Body of pancreas (tissue), 4 donors: ENCODE data around the gene CTNNA2. TPM values are rescaled to one million over a fixed set of nuclear protein-coding genes. Genes with fewer than 3 reads are reported as not detected.

Experiments
- ATAC-seq: fragments of 150-250 bp; one replicate; pipeline ENCODE4 v1.9.1; 2016
- DNase-seq, 4 donors: peaks; one replicate each; pipeline ENCODE4 v3.0.0-alpha.2; 2019
- H3K27ac ChIP-seq, 4 donors: fragments of 200-600 bp; sonication (generic); 1 replicate in 3 of 4; 2 replicates in 1 of 4; pipeline versions ENCODE4 v1.5.1 to v1.6.1; 2016 to 2019; ENCODE audit warnings: mild to moderate bottlenecking in 1 of 4, mixed read lengths in 1 of 4, moderate library complexity in 1 of 4
- H3K27me3 ChIP-seq, 2 donors: fragments of 200-600 bp; sonication (generic); one replicate each; pipeline ENCODE4 v1.6.0; 2016; ENCODE audit warnings: mild to moderate bottlenecking in 1 of 2
- H3K36me3 ChIP-seq, 2 donors: fragments of 200-600 bp; sonication (generic); replicated peaks in 1 of 2; 2 replicates each; pipeline ENCODE4 v1.5.1; 2016; ENCODE audit warnings: low read depth in 2 of 2; ENCODE audit not compliant: insufficient read depth in 1 of 2
- H3K4me1 ChIP-seq: fragments of 200-600 bp; sonication (generic); one replicate; pipeline ENCODE4 v1.6.0; 2016
- H3K4me3 ChIP-seq, 2 donors: fragments of 200-600 bp; sonication (generic); 1 replicate in 1 of 2; 2 replicates in 1 of 2; pipeline ENCODE4 v1.5.1; 2016 to 2019
- H3K9me3 ChIP-seq, 3 donors: fragments of 200-600 bp; sonication (generic); 1 replicate in 2 of 3; 2 replicates in 1 of 3; pipeline ENCODE4 v1.5.1; 2016
- POLR2A ChIP-seq, 3 donors: fragments of 450-650 bp; IDR thresholded peaks; one replicate each; pipeline ENCODE4 v1.6.1; 2016; ENCODE audit warnings: antibody characterized with exemption in 3 of 3, mild to moderate bottlenecking in 2 of 3
- WGBS, 2 donors: methylation state at CpG; one replicate each; pipeline ENCODE4 v1.1.5; 2017; 5-methylcytosine and 5-hydroxymethylcytosine counted together
- intact Hi-C: fragments of 100-400 bp; cut with DNase I; formaldehyde crosslinking; loops from one replicate; pipeline ENCODE4 v1.15.1; 2023
- total RNA-seq, 2 donors: library from RNA; depleted of rRNA; stranded (reverse); fragments of >200 nt; gene quantifications; one replicate each; pipeline ENCODE4 v1.1.0, GENCODE V29; 2016
- TF ChIP-seq, protein P1 (sequence below), 7 experiments: fragments of 450-650 bp in 4 of 7; fragments of 200-600 bp in 3 of 7; sonication (generic) in 3 of 7; IDR thresholded peaks; one replicate each; pipeline ENCODE4 v1.5.1; 2016 to 2019; ENCODE audit warnings: antibody characterized with exemption in 7 of 7

The CTNNA2 gene
- total RNA-seq, 2 donors from 2014 or later = 0.52 to 29.3 TPM

DNA sequence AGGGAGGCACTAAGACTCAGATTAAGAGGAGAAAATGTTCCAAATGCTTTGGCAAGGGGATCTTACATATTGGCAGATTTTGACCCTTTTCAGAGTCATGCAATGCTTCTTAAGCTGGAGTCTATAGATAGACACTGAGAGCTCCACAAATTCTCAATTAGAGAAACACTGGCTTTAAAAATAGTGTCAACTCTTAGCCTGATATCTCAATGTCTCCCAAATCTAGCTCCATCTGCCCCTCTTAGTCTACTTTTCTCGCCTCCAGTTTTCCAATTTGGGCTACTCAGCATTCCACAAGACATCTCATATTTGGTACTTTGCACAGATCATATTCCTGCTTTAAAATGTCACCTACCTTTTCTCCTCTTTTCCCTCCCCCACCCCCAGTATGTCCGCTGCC is 559.1 kb downstream of the CTNNA2 start:
- intact Hi-C loops = no loop called here
- Histone ChIP-seq H3K27ac (no peak overlapping the region), H3K9me3 (no peaks in the 10 kb centered on the region), H3K4me3 (no peak overlapping the region), H3K36me3 (no peaks in the 10 kb centered on the region), H3K27me3 (no peaks in the 10 kb centered on the region), H3K4me1 (no peaks in the 10 kb centered on the region)
- WGBS, 2 donors = 54 to 67% methylated on average over 2 of the region's 2 CpGs
- ATAC-seq (no peak), DNase-seq (no peak)
- no peak for TF ChIP-seq POLR2A (IDR thresholded peaks at IDR 0.05)
- TF ChIP-seq, protein P1, sequence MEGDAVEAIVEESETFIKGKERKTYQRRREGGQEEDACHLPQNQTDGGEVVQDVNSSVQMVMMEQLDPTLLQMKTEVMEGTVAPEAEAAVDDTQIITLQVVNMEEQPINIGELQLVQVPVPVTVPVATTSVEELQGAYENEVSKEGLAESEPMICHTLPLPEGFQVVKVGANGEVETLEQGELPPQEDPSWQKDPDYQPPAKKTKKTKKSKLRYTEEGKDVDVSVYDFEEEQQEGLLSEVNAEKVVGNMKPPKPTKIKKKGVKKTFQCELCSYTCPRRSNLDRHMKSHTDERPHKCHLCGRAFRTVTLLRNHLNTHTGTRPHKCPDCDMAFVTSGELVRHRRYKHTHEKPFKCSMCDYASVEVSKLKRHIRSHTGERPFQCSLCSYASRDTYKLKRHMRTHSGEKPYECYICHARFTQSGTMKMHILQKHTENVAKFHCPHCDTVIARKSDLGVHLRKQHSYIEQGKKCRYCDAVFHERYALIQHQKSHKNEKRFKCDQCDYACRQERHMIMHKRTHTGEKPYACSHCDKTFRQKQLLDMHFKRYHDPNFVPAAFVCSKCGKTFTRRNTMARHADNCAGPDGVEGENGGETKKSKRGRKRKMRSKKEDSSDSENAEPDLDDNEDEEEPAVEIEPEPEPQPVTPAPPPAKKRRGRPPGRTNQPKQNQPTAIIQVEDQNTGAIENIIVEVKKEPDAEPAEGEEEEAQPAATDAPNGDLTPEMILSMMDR (IDR thresholded peaks at IDR 0.05) = no peak

DNA sequence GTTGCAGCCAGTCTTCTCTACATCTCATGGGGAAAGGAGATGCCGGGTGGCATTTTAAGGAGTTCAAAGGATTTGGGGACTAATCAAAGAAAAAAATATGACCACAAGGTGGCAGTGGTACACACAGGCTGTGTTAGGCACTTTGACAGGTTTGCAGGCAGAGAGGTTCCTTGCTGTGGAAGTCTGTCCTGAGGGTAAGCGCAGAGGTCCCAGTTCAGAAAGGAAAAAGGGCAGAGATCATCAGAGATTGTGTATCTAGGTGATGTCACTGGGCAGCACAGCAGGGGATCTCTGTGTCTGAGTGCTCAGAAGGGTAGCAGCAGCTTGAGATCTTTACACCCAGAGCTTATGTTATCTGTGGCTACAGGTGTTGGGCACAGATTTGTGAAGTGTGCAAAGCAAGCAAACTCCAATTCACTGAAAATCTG is 560.3 kb downstream of the CTNNA2 start:
- Histone ChIP-seq H3K9me3 (no peaks in the 10 kb centered on the region), H3K27ac (no peak overlapping the region), H3K4me1 (no peaks in the 10 kb centered on the region), H3K36me3 (no peaks in the 10 kb centered on the region), H3K4me3 (no peak overlapping the region), H3K27me3 (no peaks in the 10 kb centered on the region)
- intact Hi-C loops = no loop called here
- DNase-seq (peak; percentile 22 to 48 (median 38)), ATAC-seq (no peak)
- TF ChIP-seq, protein P1 (IDR thresholded peaks at IDR 0.05) = peak; percentile 40 to 67 (median 62)
- no peak for TF ChIP-seq POLR2A (IDR thresholded peaks at IDR 0.05)
- WGBS, 2 donors = 5 to 15% methylated on average over 2 of the region's 2 CpGs

DNA sequence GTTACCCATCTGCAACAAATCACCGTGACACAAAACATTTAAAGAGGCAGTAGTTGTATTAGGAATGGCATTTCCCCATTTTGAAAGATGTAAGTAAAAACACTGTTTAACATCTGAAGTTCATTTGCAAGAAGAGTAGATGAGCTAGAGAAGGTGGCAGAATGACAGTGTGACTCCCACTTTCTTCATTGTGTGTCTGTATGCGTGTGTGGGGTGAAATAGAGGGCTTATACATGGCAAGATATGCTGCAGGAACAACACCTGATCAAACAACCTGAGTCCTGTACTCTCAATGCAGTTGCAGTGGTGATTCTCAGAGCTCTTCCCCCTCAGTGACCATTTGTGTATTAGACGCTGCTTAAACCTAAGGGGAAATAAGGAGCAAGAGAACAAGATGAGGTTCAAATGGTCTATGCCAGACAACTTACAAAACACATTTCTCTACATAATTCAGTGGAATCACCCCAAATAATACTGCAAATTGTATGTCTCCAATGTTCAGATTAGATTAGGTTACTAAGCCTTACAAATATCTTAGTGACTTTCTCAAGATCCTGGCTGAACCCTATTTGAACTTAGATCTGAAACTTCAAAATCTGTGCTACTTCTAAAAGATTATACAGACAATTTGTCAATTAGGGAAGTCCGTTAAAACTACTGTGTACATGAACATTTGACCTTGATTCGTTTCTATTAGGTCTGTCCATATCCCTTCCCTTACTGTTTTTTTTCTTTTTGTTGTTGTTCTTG is 561.6 kb downstream of the CTNNA2 start:
- Histone ChIP-seq H3K9me3 (no peaks in the 10 kb centered on the region), H3K27ac (no peak overlapping the region), H3K4me3 (no peak overlapping the region), H3K36me3 (no peaks in the 10 kb centered on the region), H3K27me3 (no peaks in the 10 kb centered on the region), H3K4me1 (no peaks in the 10 kb centered on the region)
- 42 to 43% methylated on average over 5 of the region's 5 CpGs for WGBS, 2 donors
- ATAC-seq (no peak), DNase-seq (no peak)
- TF ChIP-seq POLR2A (IDR thresholded peaks at IDR 0.05) = no peak
- TF ChIP-seq, protein P1 (IDR thresholded peaks at IDR 0.05) = no peak
- intact Hi-C loops = no loop called here

DNA sequence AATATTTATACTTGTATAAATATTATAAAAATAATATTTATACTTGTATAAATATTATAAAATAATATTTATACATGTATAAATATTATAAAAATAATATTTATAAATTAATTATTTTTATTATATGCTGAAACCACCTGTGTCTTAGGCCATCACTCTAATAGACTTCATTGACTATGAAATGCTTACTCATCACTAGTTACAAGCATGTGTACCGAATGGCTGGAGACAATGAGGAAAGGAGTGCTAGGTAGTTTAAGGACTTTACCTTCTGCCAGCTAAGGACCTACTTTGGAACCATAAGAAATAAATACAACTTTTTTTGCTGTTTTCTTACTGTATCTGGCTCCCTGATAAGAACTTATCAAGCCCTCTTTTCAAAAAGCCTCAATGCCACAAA is 562.9 kb downstream of the CTNNA2 start:
- Histone ChIP-seq H3K27ac (no peak overlapping the region), H3K4me3 (no peak overlapping the region), H3K4me1 (no peaks in the 10 kb centered on the region), H3K27me3 (no peaks in the 10 kb centered on the region), H3K9me3 (no peaks in the 10 kb centered on the region), H3K36me3 (no peaks in the 10 kb centered on the region)
- DNase-seq = no peak
- 53 to 59% methylated on average over 1 of the region's 1 CpG for WGBS, 2 donors
- TF ChIP-seq POLR2A (IDR thresholded peaks at IDR 0.05) = no peak
- TF ChIP-seq, protein P1 (IDR thresholded peaks at IDR 0.05) = no peak
- no peak for ATAC-seq
- intact Hi-C loops = no loop called here
